Measurements from ENCODE around the gene BATF2.
"Not testable (repeated sequence)": the region's sequence is repeated elsewhere in the genome, so short reads cannot be mapped to it uniquely, and the experiment has no call there.

Gene BATF2

GRCh38 chr11:65013888-65014725 lies 17.3 kb upstream of the BATF2 start, which contains the start of gene ARL2:
Gene ARL2, plus strand, starts transcription at chr11:65014160. Its CDS starts 48 bp downstream, at chr11:65014208.
- DNase-seq (ENCODE audit: low read depth): peak; percentile 79

- DNase-seq (ENCODE audit: low read depth): peak; percentile 89
These were observed 16.5 kb upstream of the BATF2 start for GRCh38 chr11:65013130-65013887.

GRCh38 chr11:65008873-65009272 lies 12.1 kb upstream of the BATF2 start:
- no peak for DNase-seq (ENCODE audit: low read depth)

- DNase-seq (ENCODE audit: low read depth): no peak
These were observed 11.2 kb upstream of the BATF2 start for GRCh38 chr11:65008016-65008415.

DNA sequence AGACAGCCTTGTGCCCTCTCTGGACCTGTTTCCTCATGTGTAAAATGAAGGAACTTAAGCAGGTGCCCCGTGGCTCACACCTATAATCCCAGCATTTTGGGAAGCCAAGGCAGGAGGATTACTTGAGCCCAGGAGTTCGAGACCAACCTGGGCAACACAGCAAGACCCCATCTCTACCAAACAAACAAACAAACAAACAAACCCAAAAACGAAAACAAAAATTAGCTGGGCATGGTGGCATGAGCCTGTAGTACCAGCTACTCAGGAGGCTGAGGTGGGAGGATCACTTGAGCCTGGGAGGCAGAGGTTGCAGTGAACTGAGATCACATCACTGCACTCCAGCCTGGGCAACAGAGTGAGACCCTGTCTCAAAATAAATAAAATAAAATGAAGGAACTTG lies 7.2 kb upstream of the BATF2 start:
- DNase-seq (ENCODE audit: low read depth): not testable (repeated sequence)

DNA sequence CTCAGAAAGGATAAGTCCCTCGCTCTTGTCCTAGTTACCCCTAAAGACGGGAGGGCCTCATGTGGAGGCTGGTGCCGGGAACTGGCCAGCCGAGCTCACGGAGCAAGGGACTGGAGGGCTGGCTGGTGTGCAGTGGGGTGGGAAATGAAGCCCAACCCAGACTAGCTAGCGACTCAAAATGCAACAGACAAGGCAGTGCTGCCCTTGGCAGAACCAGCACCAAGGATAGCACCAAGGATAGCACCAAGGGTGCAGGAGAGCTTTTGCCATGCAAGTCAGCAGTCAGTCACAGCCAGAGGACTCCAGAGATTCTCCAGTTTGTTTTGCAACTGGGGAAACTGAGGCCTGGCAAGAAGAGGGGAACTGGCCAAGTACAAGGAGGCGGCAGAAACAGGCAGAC lies 6.5 kb upstream of the BATF2 start:
- no peak for DNase-seq (ENCODE audit: low read depth)

- DNase-seq (ENCODE audit: low read depth): no peak
These were observed 5.9 kb upstream of the BATF2 start for GRCh38 chr11:65002706-65003105.

- no peak for DNase-seq (ENCODE audit: low read depth)
These were observed 2.7 kb upstream of the BATF2 start for GRCh38 chr11:64999478-64999877.

DNA sequence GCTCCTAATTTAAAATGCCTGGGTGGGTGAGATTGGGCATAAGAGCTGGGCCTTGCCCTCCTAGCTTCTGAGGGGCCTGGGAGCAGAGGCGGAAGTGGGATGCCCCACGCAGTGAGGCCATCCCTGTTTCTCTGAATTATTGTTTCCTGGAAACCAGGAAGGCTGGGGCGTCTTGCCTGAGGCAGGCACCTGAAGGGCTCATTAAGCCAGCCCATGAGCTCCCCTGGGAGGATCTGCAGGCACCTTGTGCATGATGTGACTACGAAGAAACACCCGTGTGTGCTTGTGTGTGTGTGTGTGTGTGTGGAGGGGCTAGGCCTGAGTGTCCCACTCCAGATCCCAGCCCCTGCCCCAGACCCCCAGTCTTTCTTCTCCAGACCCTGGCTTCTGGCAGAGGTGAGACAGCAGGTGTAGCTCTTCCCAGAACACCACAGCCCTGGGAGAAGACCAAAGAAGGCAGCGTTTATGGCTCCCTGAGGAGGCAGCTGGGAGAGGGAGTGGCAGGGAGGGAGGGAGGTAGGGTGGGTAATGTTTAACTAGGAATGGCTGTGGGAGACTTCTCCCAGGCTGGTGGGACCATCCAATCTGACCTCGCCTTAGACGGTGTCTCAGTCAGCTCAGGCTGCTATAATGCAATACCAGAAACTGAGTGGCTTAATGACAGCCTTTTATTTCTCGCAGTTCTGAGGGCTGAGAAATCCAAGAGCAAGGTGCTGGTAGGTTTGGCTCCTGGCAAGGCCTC lies 2.1 kb upstream of the BATF2 start:
- DNase-seq (ENCODE audit: low read depth): no peak

DNA sequence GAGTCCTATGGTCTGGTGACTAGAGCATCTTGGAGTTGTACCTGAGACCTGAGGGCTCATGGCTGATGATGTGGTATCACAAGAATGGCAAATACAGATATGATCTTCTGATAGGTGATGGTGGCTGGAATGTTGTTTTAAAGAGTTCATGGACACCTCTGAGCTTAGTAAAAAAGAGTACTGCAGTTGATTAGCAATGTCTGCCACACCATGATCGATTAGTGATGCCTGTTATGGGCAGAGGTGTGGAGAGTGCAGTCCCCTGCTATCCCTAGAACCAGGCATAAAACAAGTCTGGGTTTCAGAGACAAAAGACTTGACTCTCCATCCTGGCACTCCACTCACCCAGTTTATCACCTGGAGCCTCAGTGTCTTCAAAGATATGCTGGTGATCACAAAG lies 1.4 kb upstream of the BATF2 start:
- DNase-seq (ENCODE audit: low read depth): no peak

DNA sequence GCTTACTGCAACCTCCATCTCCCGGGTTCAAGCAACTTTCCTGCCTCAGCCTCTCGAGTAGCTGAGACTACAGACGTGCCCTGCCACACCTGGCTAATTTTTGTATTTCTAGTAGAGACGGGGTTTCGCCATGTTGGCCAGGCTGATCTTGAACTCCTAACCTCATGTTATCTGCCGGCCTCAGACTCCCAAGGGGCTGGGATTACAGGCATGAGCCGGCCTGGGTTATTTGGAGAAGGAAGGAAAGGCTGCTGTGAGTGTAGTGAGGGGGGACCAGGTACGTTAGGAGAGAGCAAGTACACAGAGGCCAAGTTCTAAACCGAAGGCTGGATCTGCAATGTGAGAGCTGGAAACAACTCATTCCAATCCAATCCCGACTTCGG lies 453 bp downstream of the BATF2 start:
- DNase-seq (ENCODE audit: low read depth): no peak

GRCh38 chr11:64994318-64994717 lies 2.5 kb downstream of the BATF2 start:
- DNase-seq (ENCODE audit: low read depth): no peak

- DNase-seq (ENCODE audit: low read depth): no peak
These were observed 6.4 kb downstream of the BATF2 start for GRCh38 chr11:64990222-64990923.

GRCh38 chr11:64989416-64989815 lies 7.4 kb downstream of the BATF2 start:
- DNase-seq (ENCODE audit: low read depth): no peak

- DNase-seq (ENCODE audit: low read depth): no peak
These were observed 8.5 kb downstream of the BATF2 start for GRCh38 chr11:64987998-64988854.

DNA sequence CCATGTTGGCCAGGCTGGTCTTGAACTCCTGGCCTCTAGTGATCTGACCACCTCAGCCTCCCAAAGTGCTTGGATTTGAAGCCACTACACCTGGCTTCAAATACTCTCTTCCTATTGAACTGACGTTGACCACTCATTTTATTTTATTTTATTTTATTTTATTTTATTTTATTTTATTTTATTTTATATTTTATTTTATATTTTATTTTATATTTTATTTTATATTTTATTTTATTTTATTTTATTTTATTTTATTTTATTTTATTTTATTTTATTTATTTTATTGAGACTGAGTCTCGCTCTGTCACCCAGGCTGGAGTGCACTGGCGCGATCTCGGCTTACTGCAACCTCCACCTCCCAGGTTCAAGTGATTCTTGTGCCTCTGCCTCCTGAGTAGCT lies 13.4 kb downstream of the BATF2 start:
- not testable (repeated sequence) for DNase-seq (ENCODE audit: low read depth)

DNA sequence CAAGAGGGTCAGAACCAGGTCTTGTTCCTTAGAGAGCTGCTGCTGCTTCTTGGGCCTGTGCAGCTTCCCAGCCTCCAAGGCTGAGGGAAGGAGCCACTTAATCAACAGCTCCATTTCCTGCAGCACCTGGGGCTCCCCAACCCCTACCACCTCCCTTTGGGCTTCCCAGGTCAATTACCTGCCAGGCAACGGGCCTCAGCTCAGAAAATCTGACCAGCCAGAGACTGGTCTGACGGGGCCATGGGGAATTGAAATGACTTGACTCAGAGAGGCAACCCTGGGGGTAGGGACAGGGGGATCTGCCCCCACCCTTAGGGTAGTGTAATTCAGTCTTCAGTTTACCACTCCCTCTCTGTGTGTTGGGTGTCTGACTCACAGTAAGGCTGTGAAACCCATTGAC lies 20.1 kb downstream of the BATF2 start:
- no peak for DNase-seq (ENCODE audit: low read depth)

DNA sequence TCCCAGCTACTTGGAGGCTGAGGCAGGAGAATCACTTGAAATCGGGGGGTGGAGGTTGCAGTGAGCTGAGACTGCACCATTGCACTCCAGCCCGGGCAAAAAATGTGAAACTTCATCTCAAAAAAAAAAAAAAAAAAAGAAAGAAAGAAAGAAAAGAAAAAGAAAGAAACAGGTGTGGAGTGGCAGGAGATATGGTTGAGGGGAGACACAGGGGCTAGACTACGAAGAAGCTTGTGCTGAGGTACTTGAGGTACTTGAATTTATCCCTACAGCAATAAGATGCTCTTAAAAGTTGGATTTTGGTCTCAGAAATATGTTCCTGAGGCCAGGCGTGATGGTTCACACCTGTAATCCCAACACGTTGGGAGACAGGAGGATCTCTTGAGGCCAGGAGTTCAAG lies 22.6 kb downstream of the BATF2 start:
- DNase-seq (ENCODE audit: low read depth): no peak

DNA sequence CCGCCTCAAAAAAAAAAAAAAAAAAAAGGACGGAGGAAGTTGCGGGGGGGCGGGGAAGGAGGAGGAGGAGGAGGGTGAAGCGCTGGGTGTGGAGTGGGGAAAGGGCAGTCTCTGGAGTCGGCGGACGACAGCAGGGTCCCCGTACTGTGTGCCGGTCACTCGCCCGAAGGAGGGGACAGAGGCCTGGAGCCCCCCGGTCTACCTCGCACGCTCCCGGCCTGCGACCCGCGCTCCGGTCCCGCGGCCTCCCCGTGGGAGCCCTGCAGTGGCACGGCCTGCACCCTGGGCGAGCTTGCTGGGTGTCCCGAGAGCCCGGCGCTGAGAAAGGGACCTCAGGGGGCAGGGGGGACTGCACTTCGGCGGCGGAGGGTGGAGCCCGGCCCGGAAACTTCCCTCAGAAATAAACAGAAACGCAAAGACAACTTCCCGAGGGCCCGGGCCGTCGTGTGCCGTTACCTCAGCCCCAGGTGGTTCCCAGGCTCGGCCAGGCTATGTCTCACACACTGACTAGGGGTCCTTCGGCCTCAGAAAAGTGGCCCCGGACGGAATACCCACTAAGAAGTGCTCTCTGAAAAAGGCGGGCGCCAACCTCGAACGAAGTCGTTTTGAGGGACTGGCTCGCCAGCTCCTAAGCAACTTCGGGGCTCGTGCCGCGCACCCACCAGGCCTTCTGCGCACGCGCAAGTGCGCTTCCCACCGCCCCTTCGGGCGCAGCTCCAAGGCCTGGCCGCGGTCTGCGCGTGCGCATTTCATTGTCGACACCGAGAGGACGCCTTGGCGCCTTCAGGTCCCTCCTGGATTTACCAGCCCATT lies 25.1 kb downstream of the BATF2 start, which contains the start of gene MAJIN:
MAJIN (minus strand) TSS at position 688 of the 813 bp plus-strand sequence. CDS start 12,703 bp downstream, outside the sequence.
- peak; percentile 75 for DNase-seq (ENCODE audit: low read depth)

GRCh38 chr11:64970731-64971151 lies 26.0 kb downstream of the BATF2 start:
- no peak for DNase-seq (ENCODE audit: low read depth)
